Inflammatory macrophage (primary cell): Measurements from ENCODE around the gene PDIA5.

ENCODE experiments used
- DNase-seq, 2 donors: peaks; one replicate each; pipeline ENCODE4 v3.0.0-alpha.2; 2020 to 2022
- total RNA-seq, 18 experiments: gene quantifications; one replicate each; lab custom pipeline; 2026; ENCODE audit warnings: mixed read lengths in 6 of 18, inconsistent platforms in 2 of 18; lab: John Stamatoyannopoulos, UW

The PDIA5 gene
- 3.3 to 14.2 (median 8.7) reads per million in 18 experiments for total RNA-seq

DNA sequence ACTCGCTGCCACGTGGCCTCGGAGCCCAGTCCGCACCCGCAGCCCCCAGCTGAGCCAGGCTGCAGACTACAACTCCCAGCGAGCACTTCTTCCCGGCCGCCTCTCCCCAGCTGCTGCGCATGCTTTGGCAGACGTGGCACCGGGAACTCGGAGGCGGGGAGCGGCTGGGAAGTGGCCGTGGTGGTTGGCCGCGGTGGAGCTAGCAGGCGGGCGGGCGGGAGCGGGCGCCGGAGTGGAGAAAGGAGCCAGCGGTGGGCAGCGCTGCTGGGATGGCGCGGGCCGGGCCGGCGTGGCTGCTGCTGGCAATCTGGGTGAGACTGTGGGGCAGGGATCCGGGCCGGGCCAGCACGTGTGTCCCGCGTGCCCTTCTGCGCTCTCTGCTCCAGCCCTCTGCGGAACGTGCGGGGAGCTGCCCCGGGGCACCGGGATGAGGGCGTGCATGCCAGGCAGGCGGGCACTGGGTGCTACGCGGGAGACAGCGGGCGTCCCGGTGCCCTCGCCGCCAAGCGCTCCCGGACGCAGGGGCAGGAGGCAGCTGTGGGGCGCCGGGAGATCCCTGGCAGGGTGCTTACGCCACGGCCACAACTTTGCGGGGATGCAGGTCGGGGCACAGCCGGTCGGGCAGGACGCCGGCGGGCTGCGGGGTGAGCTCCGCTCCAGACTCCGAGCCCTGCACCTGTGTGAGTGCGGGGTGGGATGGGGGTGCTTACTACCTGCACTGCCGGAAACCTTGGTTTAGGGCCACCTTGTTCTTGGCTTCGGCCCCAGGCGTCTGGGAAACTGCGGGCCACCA lies at the start of gene PDIA5:
Gene PDIA5 (plus strand): TSS at position 130 of the 793 bp plus-strand sequence. CDS start 140 bp downstream, at position 270.
- peak; percentile 77 to 87 for DNase-seq

DNA sequence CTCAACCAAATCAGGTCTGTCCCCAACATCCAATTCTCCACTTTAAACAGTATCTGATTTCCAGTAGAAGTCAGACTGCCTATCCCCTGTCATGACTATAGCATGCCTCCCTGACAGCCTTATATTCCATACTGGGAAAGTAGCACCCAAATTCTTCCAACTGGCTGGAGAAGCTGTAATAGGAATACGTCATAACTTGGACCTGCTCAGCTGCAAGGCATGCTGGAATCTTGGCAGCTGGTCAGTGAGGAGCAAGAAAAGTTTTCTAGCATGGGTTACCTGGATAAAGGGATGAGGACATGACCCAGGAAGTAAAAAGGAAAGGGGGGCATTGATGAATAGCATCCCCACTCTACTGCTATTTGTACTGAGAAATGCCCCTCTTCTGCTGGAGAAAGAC lies 48.1 kb upstream of the PDIA5 start:
- DNase-seq: no peak

DNA sequence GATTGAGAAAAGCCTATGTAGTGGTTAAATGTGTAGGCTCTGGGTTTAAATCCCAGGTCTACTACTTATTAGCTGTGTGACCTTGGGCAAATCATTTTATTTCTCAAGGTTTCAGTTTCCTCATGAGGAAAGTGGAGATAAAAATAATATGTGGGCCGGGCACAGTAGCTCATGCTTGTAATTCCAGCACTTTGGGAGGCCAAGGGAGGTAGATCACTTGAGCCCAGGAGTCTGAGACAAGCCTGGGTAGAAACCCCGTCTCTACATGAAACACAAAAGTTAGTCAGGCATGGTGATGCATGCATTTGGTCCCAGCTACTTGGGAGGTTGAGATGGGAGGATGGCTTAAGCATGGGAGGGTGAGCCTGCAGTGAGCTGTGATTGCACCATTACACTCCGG lies 47.7 kb upstream of the PDIA5 start:
- no peak for DNase-seq

DNA sequence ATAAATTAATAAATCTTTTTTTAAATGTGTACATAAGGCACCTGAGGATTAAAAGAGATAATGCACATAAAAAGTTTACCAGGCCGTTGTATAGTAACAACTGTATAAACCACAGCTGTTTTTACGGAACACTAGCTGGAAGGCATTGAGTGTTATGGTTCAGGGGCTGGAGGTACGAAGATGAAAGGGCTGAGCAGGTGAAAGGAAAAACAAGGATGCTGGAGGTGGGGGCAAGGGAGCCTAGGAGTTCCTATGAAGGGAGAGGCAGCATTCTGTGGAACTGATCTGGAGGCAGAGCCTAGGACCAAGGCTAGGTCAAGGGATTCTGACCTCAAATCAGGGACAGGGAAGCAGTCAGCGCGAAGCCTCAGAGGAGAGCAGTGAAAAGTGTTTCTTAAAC lies 47.2 kb upstream of the PDIA5 start:
- DNase-seq: no peak

DNA sequence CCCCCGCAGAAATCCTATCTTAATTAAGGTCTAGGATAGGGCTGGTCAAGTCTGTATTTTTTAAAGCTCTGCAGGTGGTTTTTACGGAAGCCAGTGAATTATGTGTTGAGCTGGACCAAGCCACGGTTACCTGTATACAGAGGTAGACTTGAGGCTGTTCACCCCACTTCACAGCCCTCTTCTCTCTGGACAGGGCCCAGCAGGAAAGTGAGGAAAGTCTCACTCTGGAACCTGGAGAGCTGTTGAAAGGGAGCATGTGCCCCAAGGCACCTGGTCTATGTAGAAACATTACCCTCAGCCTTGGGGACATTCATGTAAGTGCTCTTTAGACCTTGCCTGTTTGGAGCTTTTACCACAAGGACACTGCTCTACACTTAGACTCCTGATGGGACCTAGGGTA lies 46.1 kb upstream of the PDIA5 start:
- no peak for DNase-seq

DNA sequence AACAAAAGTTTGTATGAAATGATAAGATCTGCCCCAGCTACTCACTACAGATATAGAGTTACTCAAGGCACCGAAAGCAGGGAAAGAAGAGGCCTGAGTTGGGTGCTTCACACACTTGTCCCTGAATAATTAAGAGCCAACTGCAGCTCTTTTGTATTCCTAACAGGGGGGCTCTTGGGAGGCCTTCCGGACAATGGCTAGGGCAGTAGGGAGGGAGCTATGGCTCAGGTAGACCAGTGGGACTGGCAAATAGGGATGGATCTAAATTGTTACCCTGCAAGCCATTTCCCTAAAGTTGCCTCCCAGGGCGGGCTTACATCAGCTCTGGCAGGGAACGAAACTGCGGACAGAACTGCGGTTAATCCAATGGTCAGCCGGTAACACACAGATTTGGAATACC lies 45.4 kb upstream of the PDIA5 start:
- DNase-seq: no peak

DNA sequence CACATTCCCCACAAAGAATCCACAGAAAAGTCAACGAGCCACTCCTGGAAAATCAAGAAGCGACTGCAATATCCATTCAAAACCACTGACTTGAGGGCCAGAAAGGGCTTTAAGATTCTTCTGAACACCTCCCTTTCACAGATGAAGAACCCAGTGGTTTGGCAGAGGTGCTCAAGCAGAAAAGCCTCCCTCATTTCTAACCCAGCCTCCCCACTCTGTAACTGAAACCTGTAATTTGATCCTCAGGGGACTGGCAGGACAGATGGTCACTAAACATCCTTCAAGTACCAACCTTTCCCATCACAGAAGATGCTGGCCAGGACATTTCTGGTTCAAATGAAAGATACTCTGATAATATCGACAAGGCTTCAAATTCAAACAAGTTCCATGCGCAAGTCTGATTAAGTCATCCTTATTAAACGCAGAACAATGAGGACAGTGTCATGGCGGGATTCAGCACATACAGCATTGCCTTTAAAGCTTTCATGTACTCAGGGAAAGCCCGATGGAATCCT lies 44.8 kb upstream of the PDIA5 start:
- no peak for DNase-seq

DNA sequence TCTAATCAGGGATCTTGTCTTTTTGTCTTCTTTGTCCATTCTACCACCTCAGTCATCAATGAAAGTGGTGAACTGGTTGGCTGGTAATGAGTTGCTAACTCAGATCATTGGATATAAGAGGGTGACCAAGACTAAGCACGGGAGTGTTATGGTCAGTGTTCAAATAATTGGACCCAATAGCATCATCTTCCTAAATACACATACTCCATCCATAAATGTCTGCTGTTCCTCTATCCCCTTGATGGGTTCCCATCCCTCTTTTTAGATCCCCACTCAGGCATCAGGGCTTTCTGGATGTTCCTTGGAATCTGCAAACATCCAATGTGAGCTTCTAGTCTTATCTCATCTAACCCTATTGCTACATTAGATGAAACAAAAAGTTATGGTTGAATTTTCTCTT lies 42.8 kb upstream of the PDIA5 start:
- DNase-seq: no peak

DNA sequence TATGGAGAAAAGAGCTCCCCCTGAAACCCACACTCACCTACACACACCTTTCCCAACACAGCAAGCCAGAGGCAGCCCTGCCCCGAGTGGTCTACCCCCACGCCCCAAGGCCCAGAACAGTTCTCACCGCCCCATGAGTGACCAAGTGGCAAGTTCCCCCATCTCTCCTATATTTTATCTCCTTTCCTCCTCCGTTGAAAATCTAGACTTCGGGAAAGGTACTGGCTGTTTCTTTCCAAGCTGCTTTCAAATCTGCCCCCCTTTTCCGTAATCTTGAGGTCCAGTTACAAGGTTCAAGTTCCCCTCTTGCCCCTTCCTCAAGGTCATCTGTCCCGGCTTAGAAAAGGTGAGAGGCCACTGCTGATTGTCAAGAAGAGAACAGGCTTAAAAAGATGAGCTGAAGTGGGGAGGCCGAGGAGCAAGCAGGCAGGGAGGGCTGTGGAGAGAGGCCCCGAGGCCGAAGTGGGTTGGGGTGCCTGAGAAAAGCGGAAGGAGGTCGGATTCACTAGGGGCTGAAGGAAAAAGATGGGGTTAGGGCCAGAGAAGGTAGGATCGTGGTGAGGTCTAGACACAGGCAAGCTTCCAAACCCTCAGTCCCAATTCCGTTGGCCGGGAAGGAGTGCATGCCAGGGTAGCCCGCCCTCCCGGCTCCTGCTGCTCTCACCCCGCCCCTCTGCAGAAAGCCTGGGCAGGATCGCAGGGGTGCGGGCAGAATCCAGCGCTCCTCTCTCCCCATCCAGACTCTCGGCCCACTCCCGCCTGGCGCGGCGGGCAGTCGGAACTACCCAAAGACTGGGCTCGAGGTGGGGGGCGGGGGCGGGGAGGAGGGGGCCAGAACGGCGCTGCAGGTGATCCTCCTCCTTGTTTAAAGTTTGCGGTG lies 40.9 kb upstream of the PDIA5 start:
- no peak for DNase-seq

DNA sequence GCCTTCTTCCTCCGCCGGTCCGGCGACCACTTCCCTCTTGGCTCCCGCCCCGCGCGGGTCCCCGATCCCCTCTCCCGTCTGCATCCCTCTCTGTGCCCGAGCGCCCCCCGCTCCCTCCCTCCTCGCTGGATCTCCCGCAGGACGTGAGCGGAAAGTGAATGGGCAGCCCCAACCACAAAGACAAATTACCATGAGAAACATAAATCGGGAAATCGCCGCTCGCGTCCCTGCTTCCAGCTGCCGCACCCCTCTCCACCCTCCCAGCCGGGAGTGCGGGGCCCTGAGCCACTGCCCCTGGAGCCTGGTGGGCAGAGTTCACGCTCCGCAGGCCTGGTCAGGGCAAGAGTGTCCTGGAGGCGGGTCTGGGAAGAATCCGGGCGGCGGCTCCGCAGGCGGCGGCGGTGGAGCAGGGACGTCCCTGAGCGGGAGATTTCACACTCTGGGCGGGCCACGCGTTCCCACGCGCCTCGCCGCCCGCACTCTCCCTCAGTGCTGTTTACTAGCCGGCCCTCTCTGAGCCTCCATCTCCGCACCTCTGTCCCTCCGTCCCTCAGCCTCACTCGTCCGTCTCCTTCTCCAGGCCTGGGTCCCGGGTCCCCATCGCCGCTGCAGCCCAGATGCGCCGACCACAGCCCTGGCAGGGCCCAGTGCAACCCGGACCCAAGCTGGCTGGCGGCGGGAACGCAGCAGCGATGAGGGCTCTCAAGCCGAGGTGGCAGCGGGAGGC lies 40.1 kb upstream of the PDIA5 start:
- DNase-seq: peak in 1 of 2 donors; percentile 17

DNA sequence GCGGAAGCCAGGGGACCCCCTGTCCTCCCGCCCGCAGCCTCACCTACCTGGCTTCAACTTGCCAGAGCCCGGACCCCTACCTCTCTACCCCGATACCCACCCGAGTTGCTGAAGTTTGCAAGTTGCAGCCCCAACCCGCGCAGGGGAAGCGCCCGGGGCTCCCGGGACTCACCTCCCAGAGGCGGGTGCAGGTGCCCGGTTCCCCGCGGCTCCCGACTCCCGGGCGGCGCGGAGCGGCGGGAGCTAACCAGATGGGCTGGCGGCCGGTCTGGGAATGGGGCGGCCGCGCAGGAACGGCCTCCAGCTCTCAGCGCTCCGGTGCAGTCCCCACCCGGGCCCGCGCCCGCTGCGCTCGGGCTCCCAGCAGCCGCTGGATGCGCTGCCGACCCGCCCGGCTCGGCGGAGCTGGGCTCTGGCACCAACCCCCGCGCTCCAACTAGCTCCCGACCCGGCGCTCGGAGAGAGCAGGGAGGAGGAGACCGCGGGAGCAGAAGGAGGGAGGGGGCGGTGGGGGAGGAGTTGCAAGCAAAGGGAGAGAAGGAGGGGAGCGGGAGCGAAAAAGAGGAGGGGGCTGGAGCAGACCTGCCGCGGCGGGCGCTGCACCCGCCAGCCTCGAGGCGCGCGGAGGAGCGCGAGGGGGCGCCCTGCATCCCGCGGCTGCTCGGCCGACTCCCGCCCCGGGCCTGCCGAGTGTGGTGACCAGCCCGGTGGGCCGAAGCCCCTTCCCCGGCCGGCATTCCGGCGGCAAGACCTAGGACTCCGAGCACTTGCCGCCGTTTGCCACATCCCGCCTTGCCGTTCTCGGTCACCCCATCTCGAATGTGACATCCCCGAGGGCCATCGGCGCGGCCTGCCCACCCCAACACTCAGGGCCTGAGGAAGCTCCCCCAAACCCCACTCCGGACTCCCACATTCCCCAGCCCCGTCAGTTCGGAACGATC lies 39.3 kb upstream of the PDIA5 start, which contains the start of gene SEMA5B:
Gene SEMA5B (minus strand): TSS at position 472 of the 941 bp plus-strand sequence. CDS start 66,500 bp downstream, outside the sequence.
- DNase-seq: peak in 1 of 2 donors; percentile 15

DNA sequence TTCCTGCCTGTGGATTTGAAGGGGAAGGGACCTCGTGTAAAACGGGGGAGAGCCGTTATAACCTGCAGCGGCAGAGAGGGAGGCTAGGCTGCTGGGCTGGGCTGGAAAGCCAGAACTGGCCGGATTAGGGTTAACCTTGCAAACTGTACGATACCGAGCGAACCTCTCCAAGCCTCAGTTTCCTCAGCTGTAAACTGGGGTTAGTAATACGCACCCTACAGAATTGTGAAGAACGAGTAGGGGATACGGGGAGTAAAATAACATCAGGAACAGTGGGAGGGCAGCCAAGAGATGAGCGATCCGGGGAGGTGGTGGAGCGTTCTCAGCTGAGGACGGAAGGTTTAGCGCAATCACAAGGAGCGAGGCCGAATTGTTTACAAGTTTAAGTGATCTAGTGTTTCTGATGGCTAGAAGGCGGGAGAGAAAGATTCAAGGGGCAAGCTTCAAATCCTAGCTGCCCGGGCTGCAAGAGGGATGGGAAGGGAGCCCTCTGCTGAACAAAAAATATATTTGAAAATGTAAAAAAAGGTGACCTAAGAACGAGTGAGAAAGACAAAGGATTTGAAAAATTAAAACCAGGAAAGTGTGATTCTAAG lies 38.5 kb upstream of the PDIA5 start:
- DNase-seq: peak; percentile 39 to 51

DNA sequence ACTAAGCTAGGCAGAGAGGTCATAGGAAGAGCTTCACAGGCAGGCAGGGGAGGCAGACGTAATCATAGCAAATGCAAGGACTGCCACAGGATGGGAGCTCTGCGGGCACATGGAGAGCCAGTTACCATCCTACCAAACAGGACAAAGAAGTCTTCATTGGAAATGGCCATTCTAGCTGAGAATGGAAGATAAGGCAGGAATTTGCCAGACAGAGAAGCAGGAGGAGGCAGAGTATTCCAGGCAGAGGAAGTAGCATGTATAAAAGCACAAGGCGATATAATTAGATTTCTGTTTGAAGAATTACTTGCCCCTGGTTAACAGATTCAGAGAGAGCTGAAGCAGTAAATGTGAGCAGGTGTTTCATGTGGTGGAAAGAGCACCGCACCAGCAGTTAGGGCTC lies 35.8 kb upstream of the PDIA5 start:
- DNase-seq: no peak

DNA sequence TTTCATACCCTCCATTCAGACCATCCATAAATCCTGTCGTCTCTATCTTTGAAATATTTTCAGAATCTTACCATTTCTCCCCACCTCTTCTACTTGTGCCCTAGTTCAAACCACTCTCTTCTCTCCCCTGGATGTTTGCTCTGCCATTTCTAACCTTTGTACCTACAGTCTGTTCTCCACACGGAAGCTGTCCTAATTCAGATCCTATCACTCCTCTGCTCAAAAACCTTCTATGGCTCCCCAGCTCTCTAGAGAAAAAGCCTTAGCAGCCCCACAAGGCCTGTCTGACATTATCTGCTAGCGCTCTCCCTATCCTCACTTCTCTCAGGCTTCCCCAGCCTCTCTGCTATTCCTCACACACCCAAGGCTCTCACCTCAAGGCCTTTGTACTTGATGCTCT lies 34.8 kb upstream of the PDIA5 start:
- no peak for DNase-seq

DNA sequence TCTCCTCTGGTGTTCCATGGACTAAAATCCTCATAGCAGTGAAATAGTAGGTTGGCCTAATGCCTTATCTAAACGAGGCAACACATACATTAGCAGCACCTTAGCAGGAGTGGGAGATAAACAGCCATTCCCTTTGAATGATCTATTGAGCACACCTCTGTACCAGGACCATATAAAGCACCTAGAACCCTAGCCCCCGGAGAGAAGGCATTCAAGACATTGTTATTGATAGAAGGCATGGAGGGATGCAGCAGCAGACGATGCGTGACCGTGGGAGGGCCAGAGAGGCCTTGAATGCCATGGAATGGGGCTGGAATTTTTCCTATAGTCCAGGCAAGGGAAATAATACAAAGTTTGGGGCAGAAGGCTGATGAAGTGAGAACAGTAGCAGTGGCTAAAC lies 32.7 kb upstream of the PDIA5 start:
- no peak for DNase-seq

DNA sequence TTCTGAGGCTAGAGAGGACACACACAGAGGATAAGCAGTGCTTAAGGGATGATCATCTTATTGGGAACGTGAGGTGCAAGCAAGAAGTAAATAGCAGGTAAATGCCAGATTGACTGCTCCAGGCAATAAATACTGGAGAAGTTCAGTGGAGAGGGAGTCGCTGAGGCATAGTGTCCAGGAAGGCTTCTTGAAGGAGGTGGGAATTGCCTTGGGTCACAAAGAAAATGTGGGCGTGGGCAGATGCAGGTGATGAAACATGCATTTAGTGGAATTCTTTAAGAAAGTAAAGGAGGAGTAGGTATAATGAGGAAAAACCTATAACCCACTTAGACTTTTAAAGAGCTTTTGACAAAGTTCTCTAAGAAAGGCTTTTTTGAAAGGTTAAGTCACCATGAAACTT lies 31.8 kb upstream of the PDIA5 start:
- no peak for DNase-seq

DNA sequence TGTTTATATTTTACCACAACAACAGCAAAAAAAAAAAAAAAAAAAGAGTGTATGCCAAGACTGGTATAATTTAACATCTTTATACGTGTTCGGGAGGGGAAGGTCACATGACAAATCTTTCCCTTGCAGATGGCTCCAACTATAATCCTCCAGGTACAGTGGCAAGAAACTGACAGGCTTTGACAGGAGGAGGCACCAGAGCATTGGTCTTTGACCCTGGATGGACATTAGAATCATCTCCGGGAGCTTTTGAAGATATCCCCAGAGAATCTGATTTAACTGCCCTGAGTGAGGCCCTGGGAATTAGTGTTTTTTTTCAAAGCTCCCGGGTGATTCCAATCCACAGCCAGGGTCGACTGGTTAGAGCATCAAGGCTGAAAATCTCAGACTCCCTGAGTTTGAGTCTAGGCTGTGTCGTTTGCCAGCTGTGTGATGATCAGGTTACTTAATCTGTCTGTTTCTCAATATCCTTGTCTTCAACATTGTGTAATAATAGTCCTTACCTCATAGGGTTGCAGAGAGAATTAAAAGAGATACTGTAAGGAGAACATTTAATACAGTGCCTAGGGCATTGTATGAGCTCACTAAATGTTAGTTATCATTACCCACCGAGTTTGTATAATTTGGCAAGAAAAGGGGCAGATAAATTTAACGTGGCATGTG lies 30.3 kb upstream of the PDIA5 start:
- DNase-seq: peak; percentile 57 to 90

DNA sequence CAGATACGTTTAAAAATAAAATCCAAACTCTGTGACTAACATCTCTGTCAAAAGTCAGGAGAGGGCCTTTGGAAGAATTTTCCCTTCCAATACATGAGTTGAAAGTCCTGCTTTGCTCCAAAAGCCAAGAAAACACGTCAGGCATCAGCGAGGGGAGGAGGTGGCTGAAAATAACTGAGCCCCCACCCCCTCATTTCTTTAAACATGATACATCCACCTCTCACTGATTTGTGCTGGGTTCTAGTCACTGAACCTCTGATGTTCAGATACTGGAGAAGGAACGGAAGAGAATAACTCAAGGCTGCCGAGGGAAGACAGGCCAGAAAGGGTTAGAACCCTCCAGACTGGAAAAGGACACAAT lies 29.8 kb upstream of the PDIA5 start:
- DNase-seq: no peak

DNA sequence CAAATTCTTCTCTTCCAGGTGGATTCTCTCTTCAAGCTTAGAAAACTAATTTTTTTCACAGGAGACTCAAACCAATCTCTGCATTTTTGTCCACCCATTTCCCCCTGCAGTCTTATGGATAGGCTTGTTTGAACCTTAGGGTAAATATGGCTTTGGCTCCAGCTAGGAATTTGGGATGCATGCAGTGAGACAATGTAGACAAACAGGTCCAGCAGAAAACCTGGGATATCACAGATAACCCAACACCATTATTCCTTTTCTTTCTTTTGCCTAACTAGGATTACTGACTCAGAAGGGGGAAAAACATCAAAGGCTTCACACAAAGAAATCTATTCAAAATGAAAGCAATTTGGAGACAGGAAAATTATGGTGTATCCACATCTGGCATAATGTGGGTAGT lies 28.1 kb upstream of the PDIA5 start:
- no peak for DNase-seq

DNA sequence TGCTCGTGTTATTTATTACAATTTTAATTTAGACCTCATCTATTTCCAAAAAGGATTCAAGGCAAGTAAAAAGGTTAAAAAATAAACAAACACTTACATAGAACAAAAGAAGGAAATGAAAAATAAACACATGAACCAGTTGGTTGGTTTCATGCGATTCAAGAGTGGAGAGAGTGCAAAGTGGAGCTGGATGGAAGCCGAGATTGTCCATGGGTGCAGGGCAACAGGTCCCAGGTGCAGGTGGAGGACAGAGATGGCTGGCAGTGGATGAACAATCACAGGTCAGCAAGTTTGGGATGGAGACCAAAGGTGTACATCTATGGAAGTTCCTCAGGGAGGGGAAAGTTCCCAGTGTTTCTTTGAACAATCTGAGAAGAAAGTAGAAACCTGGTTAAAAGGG lies 27.6 kb upstream of the PDIA5 start:
- no peak for DNase-seq

DNA sequence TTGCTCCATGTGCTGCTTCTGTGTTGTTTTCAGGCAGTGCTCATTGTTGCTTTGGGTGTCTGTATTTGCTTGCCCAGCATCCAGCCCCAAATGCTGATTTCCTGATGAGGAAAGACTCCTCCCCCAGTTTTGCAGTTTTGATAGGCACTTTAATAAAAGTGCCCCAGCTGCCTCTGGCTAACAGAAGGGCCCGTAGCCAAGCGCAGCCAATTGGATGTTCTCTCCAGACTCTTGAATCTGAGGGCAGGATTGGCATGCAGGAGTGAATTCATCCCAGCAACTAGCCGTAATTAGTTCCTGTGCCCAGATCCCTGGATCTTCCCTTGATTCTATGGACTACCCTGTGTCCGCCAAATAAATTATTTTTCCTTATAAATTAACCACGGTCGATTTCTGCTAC lies 24.4 kb upstream of the PDIA5 start:
- DNase-seq: no peak
